ENCODE results near the gene KAZN.
"Not testable (repeated sequence)": the region's sequence is repeated elsewhere in the genome, so short reads cannot be mapped to it uniquely, and the experiment has no call there.

KAZN gene

GRCh38 chr1:14956579-14957195 is 358.2 kb downstream of the KAZN start:
- no peak for DNase-seq (ENCODE audit: low read depth in 2 of 2)

GRCh38 chr1:14957375-14958098 is 359.1 kb downstream of the KAZN start:
- no peak for DNase-seq (ENCODE audit: low read depth in 2 of 2)

- DNase-seq (ENCODE audit: low read depth in 2 of 2) = no peak
These were observed 360.0 kb downstream of the KAZN start for GRCh38 chr1:14958249-14959058.

GRCh38 chr1:14959059-14959694 is 360.7 kb downstream of the KAZN start:
- no peak for DNase-seq (ENCODE audit: low read depth in 2 of 2)

- no peak for DNase-seq (ENCODE audit: low read depth in 2 of 2)
These were observed 363.3 kb downstream of the KAZN start for GRCh38 chr1:14961661-14962267.

- DNase-seq (ENCODE audit: low read depth in 2 of 2) = no peak
These were observed 363.9 kb downstream of the KAZN start for GRCh38 chr1:14962407-14962806.

GRCh38 chr1:14963791-14964710 is 365.6 kb downstream of the KAZN start:
- not testable (repeated sequence) for DNase-seq (ENCODE audit: low read depth in 2 of 2)

GRCh38 chr1:14964711-14965055 is 366.2 kb downstream of the KAZN start:
- DNase-seq (ENCODE audit: low read depth in 2 of 2) = no peak

GRCh38 chr1:14968251-14968851 is 369.9 kb downstream of the KAZN start:
- no peak for DNase-seq (ENCODE audit: low read depth in 2 of 2)

- no peak for DNase-seq (ENCODE audit: low read depth in 2 of 2)
These were observed 370.5 kb downstream of the KAZN start for GRCh38 chr1:14969006-14969405.

GRCh38 chr1:14970115-14970798 is 371.8 kb downstream of the KAZN start:
- DNase-seq (ENCODE audit: low read depth in 2 of 2) = no peak

- no peak for DNase-seq (ENCODE audit: low read depth in 2 of 2)
These were observed 372.3 kb downstream of the KAZN start for GRCh38 chr1:14970799-14971141.

- no peak for DNase-seq (ENCODE audit: low read depth in 2 of 2)
These were observed 372.7 kb downstream of the KAZN start for GRCh38 chr1:14971221-14971620.

- DNase-seq (ENCODE audit: low read depth in 2 of 2) = no peak
These were observed 373.6 kb downstream of the KAZN start for GRCh38 chr1:14972107-14972506.

- no peak for DNase-seq (ENCODE audit: low read depth in 2 of 2)
These were observed 375.3 kb downstream of the KAZN start for GRCh38 chr1:14973773-14974172.

GRCh38 chr1:14974361-14974760 is 375.9 kb downstream of the KAZN start:
- DNase-seq (ENCODE audit: low read depth in 2 of 2) = no peak

GRCh38 chr1:14975119-14975518 is 376.6 kb downstream of the KAZN start:
- DNase-seq (ENCODE audit: low read depth in 2 of 2) = no peak

- no peak for DNase-seq (ENCODE audit: low read depth in 2 of 2)
These were observed 377.8 kb downstream of the KAZN start for GRCh38 chr1:14976256-14976655.

- no peak for DNase-seq (ENCODE audit: low read depth in 2 of 2)
These were observed 378.9 kb downstream of the KAZN start for GRCh38 chr1:14977338-14977931.

Data from stimulated activated CD4-positive, alpha-beta T cell treated with anti-CD3 and anti-CD28 coated beads, Interleukin-1b, Interleukin-23, amount 100 ng/mL, for 4 hours (primary cell).